Kidney capillary endothelial cell (primary cell): ENCODE results near the gene LDLRAD3.

Experiments
- DNase-seq: peaks from one replicate; pipeline ENCODE4 v3.0.0-alpha.2; 2018; ENCODE audit warnings: low spot score

The LDLRAD3 gene

GRCh38 chr11:36213393-36213840 lies 269.6 kb downstream of the LDLRAD3 start:
- DNase-seq = no peak

GRCh38 chr11:36214480-36214879 lies 270.6 kb downstream of the LDLRAD3 start:
- no peak for DNase-seq

GRCh38 chr11:36214976-36215692 lies 271.3 kb downstream of the LDLRAD3 start:
- no peak for DNase-seq

- no peak for DNase-seq
These were observed 271.8 kb downstream of the LDLRAD3 start for GRCh38 chr11:36215693-36216060.

- DNase-seq = no peak
These were observed 272.3 kb downstream of the LDLRAD3 start for GRCh38 chr11:36216061-36216615.

GRCh38 chr11:36218283-36218921 lies 274.5 kb downstream of the LDLRAD3 start:
- no peak for DNase-seq

- DNase-seq = no peak
These were observed 276.1 kb downstream of the LDLRAD3 start for GRCh38 chr11:36219996-36220395.

- DNase-seq = no peak
These were observed 279.2 kb downstream of the LDLRAD3 start for GRCh38 chr11:36222831-36223635.

- no peak for DNase-seq
These were observed 280.5 kb downstream of the LDLRAD3 start for GRCh38 chr11:36224209-36224882.

GRCh38 chr11:36227044-36227443 lies 283.2 kb downstream of the LDLRAD3 start:
- DNase-seq = no peak

GRCh38 chr11:36228689-36229088 lies 284.8 kb downstream of the LDLRAD3 start:
- DNase-seq = no peak

- no peak for DNase-seq
These were observed 285.3 kb downstream of the LDLRAD3 start for GRCh38 chr11:36229091-36229705.

- no peak for DNase-seq
These were observed 287.2 kb downstream of the LDLRAD3 start for GRCh38 chr11:36230779-36231699.

- no peak for DNase-seq
These were observed 289.3 kb downstream of the LDLRAD3 start for GRCh38 chr11:36233204-36233603.

GRCh38 chr11:36234825-36235224 lies 291.0 kb downstream of the LDLRAD3 start:
- DNase-seq = no peak

- no peak for DNase-seq
These were observed 291.9 kb downstream of the LDLRAD3 start for GRCh38 chr11:36235750-36236149.

- DNase-seq = no peak
These were observed 293.5 kb downstream of the LDLRAD3 start for GRCh38 chr11:36237391-36237790.

GRCh38 chr11:36238036-36238631 lies 294.3 kb downstream of the LDLRAD3 start:
- DNase-seq = no peak

GRCh38 chr11:36238881-36239280 lies 295.0 kb downstream of the LDLRAD3 start:
- DNase-seq = no peak

GRCh38 chr11:36239636-36240035 lies 295.8 kb downstream of the LDLRAD3 start:
- no peak for DNase-seq
